ENCODE results near the gene POU3F4.

Gene POU3F4

GRCh38 chrX:83529950-83530349 is 21.9 kb downstream of the POU3F4 start:
- no peak for TF ChIP-seq CTCF (IDR thresholded peaks at IDR 0.05; ENCODE audit: low read depth, low read length)
- no peak overlapping the region for H3K4me3 ChIP-seq (ENCODE audit: low read depth, low read length)

GRCh38 chrX:83535417-83536196 is 27.5 kb downstream of the POU3F4 start:
- H3K4me3 ChIP-seq (ENCODE audit: low read depth, low read length), result no peak overlapping the region
- TF ChIP-seq CTCF (IDR thresholded peaks at IDR 0.05; ENCODE audit: low read depth, low read length), result no peak
